K562 (cell line): ENCODE data around the gene SUPT3H. TPM values are rescaled to one million over a fixed set of nuclear protein-coding genes. Genes with fewer than 3 reads are reported as not detected.

Source experiments
- ATAC-seq: fragments of 200-7000 bp; cut with Tn5 transposase; 3 replicates; pipeline ENCODE4 v1.9.1; 2020; ENCODE audit warnings: moderate library complexity
- BruUV-seq: library from RNA; stranded (reverse); fragments of 400-500 nt; replicated peaks from 2 replicates; lab custom pipeline; 2021; lab: Mats Ljungman, UMichigan
- CTCF ChIA-PET: fragments of 300-600 bp; formaldehyde crosslinking; extraction: SDS; loops from one replicate; lab custom pipeline; 2021; ENCODE audit warnings: low intra/inter-chr PET ratio; lab: Yijun Ruan, JAX
- POLR2A ChIA-PET: fragments of 300-600, 350-650 bp; sonication (Branson Sonifier 250); formaldehyde crosslinking; extraction: SDS; loops from one replicate; lab custom pipeline; 2021; ENCODE audit warnings: antibody characterized with exemption, inconsistent platforms; lab: Yijun Ruan, JAX
- DNase-seq, 4 experiments: peaks; one replicate each; pipeline versions ENCODE4 v3.0.0 to v3.0.0-alpha.2; 2011 to 2018; ENCODE audit warnings: low spot score in 3 of 4, mixed read lengths in 3 of 4; ENCODE audit errors: extremely low read depth in 1 of 4
- FAIRE-seq: peaks from 2 replicates; lab custom pipeline; 2011; peaks lifted over from hg19 to GRCh38; lab: Jason Lieb, UNC
- H2AFZ ChIP-seq: 2 replicates; pipeline ENCODE4 v1.6.0; 2011; ENCODE audit warnings: low read depth, low read length, control low read depth, inconsistent platforms
- H3K27ac ChIP-seq: fragments of 200-600 bp; 3 replicates; pipeline ENCODE4 v1.8.0; 2011; ENCODE audit warnings: low read depth, mild to moderate bottlenecking, control low read depth, inconsistent platforms, low read length, moderate library complexity, mixed read lengths; ENCODE audit errors: extremely low read depth
- H3K27me3 ChIP-seq, 2 experiments: fragments of 300-600 bp in 1 of 2; 2 replicates in 1 of 2; 3 replicates in 1 of 2; pipeline versions ENCODE4 v1.6.0 to v1.8.0; 2011; ENCODE audit warnings: inconsistent platforms in 2 of 2, low read length in 2 of 2, mild to moderate bottlenecking in 1 of 2, mixed read lengths in 1 of 2, moderate library complexity in 1 of 2; ENCODE audit not compliant: control insufficient read depth in 2 of 2, insufficient read depth in 2 of 2
- H3K36me3 ChIP-seq: fragments of 300-600 bp; 3 replicates; pipeline ENCODE4 v1.8.0; 2011; ENCODE audit warnings: mild to moderate bottlenecking, low read length, inconsistent platforms; ENCODE audit not compliant: control insufficient read depth, insufficient read depth
- H3K4me1 ChIP-seq, 2 experiments: fragments of 200-600 bp in 1 of 2; replicated peaks in 1 of 2; 2 replicates in 1 of 2; 3 replicates in 1 of 2; pipeline versions ENCODE4 v1.5.1 to v1.8.0; 2011; ENCODE audit warnings: inconsistent platforms in 2 of 2, low read length in 2 of 2, mild to moderate bottlenecking in 1 of 2, mixed read lengths in 1 of 2, moderate library complexity in 1 of 2; ENCODE audit not compliant: control insufficient read depth in 2 of 2, insufficient read depth in 2 of 2
- H3K4me2 ChIP-seq: 2 replicates; pipeline ENCODE4 v1.6.1; 2011; ENCODE audit warnings: low read length, control low read depth, inconsistent platforms, mixed read lengths; ENCODE audit not compliant: insufficient read depth
- H3K4me3 ChIP-seq: fragments of 200-600 bp; sonication (generic), shearing (Covaris generic); 2 replicates; pipeline ENCODE4 v1.5.1; 2016; ENCODE audit warnings: control low read depth, inconsistent platforms
- H3K79me2 ChIP-seq: fragments of 200-600 bp; 3 replicates; pipeline ENCODE4 v1.8.0; 2011; ENCODE audit warnings: low read length, inconsistent platforms; ENCODE audit not compliant: control insufficient read depth, insufficient read depth
- H3K9ac ChIP-seq, 2 experiments: 2 replicates each; pipeline versions ENCODE4 v1.6.0 to v1.6.1; 2011; ENCODE audit warnings: low read depth in 2 of 2, low read length in 2 of 2, control low read depth in 1 of 2, inconsistent platforms in 1 of 2, mild to moderate bottlenecking in 1 of 2, mixed read lengths in 1 of 2; ENCODE audit not compliant: insufficient read depth in 1 of 2
- H3K9me1 ChIP-seq: one replicate; pipeline ENCODE4 v1.6.0; 2011; ENCODE audit warnings: inconsistent platforms, mild to moderate bottlenecking, low read length, moderate library complexity; ENCODE audit not compliant: control insufficient read depth, insufficient read depth
- H3K9me3 ChIP-seq: replicated peaks from 2 replicates; pipeline ENCODE4 v1.5.1; 2011; ENCODE audit warnings: low read depth, low read length, inconsistent platforms; ENCODE audit not compliant: control insufficient read depth, insufficient read depth
- H4K20me1 ChIP-seq: replicated peaks from 2 replicates; pipeline ENCODE4 v1.6.1; 2011; ENCODE audit warnings: low read length, inconsistent platforms, mixed read lengths; ENCODE audit not compliant: control insufficient read depth, insufficient read depth
- BCLAF1 ChIP-seq, 2 experiments: fragments of 450-650 bp in 1 of 2; IDR thresholded peaks; 2 replicates each; pipeline ENCODE4 v1.6.1; 2011 to 2017; ENCODE audit warnings: low read depth in 2 of 2, antibody characterized with exemption in 1 of 2, borderline replicate concordance in 1 of 2, low read length in 1 of 2, mild to moderate bottlenecking in 1 of 2, mixed read lengths in 1 of 2; ENCODE audit not compliant: control insufficient read depth in 1 of 2
- BRD4 ChIP-seq: fragments of 200-600 bp; sonication (generic); IDR thresholded peaks from 2 replicates; pipeline ENCODE4 v1.6.1; 2017; ENCODE audit warnings: inconsistent platforms
- FOSL1 ChIP-seq: fragments of 200-800 bp; sonication (Bioruptor generic); conservative IDR thresholded peaks from 2 replicates; pipeline ENCODE4 v1.6.1; 2016; ENCODE audit warnings: missing genetic modification characterization, missing compliant biosample characterization
- HDAC3 ChIP-seq: fragments of 450-650 bp; IDR thresholded peaks from 2 replicates; pipeline ENCODE4 v1.6.1; 2018; ENCODE audit warnings: borderline replicate concordance, mild to moderate bottlenecking, moderate library complexity; ENCODE audit not compliant: partially characterized antibody
- HSF4 ChIP-seq: fragments of 250-450 bp; sonication (Bioruptor Pico); IDR thresholded peaks from 2 replicates; pipeline ENCODE4 v2.1.2; 2022; ENCODE audit warnings: mild to moderate bottlenecking, moderate library complexity, borderline replicate concordance
- MCM5 ChIP-seq: fragments of 450-650 bp; IDR thresholded peaks from 2 replicates; pipeline ENCODE4 v1.6.1; 2016; ENCODE audit warnings: low read depth
- MYC ChIP-seq, 2 experiments: fragments of 250-450 bp in 1 of 2; sonication (Bioruptor Pico) in 1 of 2; IDR thresholded peaks; 2 replicates each; pipeline versions ENCODE4 v1.5.1 to v1.6.1; 2012 to 2021; ENCODE audit warnings: low read depth in 2 of 2, borderline replicate concordance in 1 of 2, improper control_type of control experiment in 1 of 2, low read length in 1 of 2, mild to moderate bottlenecking in 1 of 2, moderate library complexity in 1 of 2
- NUFIP1 ChIP-seq: fragments of 450-650 bp; IDR thresholded peaks from 2 replicates; pipeline ENCODE4 v1.6.1; 2018; ENCODE audit not compliant: partially characterized antibody
- SMAD2 ChIP-seq: fragments of 150-350 bp; IDR thresholded peaks from 2 replicates; pipeline ENCODE4 v1.6.1; 2014; ENCODE audit warnings: low read depth, mild to moderate bottlenecking, low read length
- SMARCA4 ChIP-seq: fragments of 450-650 bp; IDR thresholded peaks from 2 replicates; pipeline ENCODE4 v1.6.1; 2016
- SP1 ChIP-seq: sonication (generic); formaldehyde crosslinking; IDR thresholded peaks from 2 replicates; pipeline ENCODE4 v1.8.1; 2022; ENCODE audit warnings: mild to moderate bottlenecking, missing genetic modification reagents
- TCF7 ChIP-seq: sonication (generic); IDR thresholded peaks from 2 replicates; pipeline ENCODE4 v1.6.1; 2016; ENCODE audit warnings: antibody characterized with exemption, borderline replicate concordance
- USF1 ChIP-seq: sonication (generic); formaldehyde crosslinking; IDR thresholded peaks from 2 replicates; pipeline ENCODE4 v1.9.0; 2022; ENCODE audit warnings: mild to moderate bottlenecking, missing genetic modification reagents
- in situ Hi-C: fragments of 300-500 bp; cut with MboI; formaldehyde crosslinking; loops from 4 replicates; pipeline ENCODE4 v1.15.0; 2018; ENCODE audit warnings: inconsistent platforms, mixed read lengths
- intact Hi-C: fragments of 100-400 bp; cut with micrococcal nuclease; formaldehyde crosslinking; loops from 2 replicates; pipeline ENCODE4 v1.14.2; 2022
- polyA plus RNA-seq, 8 experiments: library from polyadenylated mRNA; depleted of rRNA in 4 of 8; stranded (reverse) in 5 of 8; unstranded in 3 of 8; fragments of >200 nt; fragmentation: Nextera tagmentation in 2 of 8; fragmentation: Illumina TruSeq in 1 of 8; extraction: Ambion mirVana in 2 of 8; extraction: Trizol in 1 of 8; gene quantifications; 2 replicates each; pipeline versions ENCODE4 v1.2.1 to v1.2.3, GENCODE V29; 2011 to 2014; ENCODE audit warnings: inconsistent platforms in 1 of 8, missing spikeins in 1 of 8
- total RNA-seq, 7 experiments: library from RNA; depleted of rRNA in 6 of 7; stranded (reverse); fragments of >200 nt in 6 of 7; fragmentation: Illumina TruSeq in 2 of 7; extraction: Trizol in 2 of 7; gene quantifications; 2 replicates each; pipeline versions ENCODE4 v1.2.1 to v1.2.3, GENCODE V29; 2011 to 2021; ENCODE audit warnings: low replicate concordance in 1 of 7
- TF ChIP-seq, protein P1 (sequence below): fragments of 250-450 bp; sonication (Bioruptor Pico); IDR thresholded peaks from 2 replicates; pipeline ENCODE4 v1.5.0; 2021; ENCODE audit warnings: mild to moderate bottlenecking, borderline replicate concordance
- TF ChIP-seq, protein P2 (sequence below): fragments of 200-400 bp; formaldehyde crosslinking; IDR thresholded peaks from 2 replicates; pipeline ENCODE4 v1.6.1; 2017; ENCODE audit warnings: mild to moderate bottlenecking, low read depth, low read length, moderate library complexity

Gene SUPT3H
- total and polyA plus RNA-seq, 9 of the 15 experiments (the other 6 are each of a cell fraction or from before 2014, with no cell fraction given): 7.2 to 16.3 (median 11.9) TPM

GRCh38 chr6:45012687-45013086 is 365.0 kb downstream of the SUPT3H start:
- ATAC-seq: no peak
- Histone ChIP-seq H3K9me1 (no peaks in the 10 kb centered on the region), H3K4me2 (no peak overlapping the region), H3K79me2 (no peaks in the 10 kb centered on the region), H3K9me3 (no peaks in the 10 kb centered on the region), H3K27me3 (no peaks in the 10 kb centered on the region), H3K36me3 (no peaks in the 10 kb centered on the region), H3K9ac (no peak overlapping the region), H2AFZ (no peak overlapping the region), H3K27ac (no peak overlapping the region), H4K20me1 (no peaks in the 10 kb centered on the region), H3K4me1 (no peaks in the 10 kb centered on the region), H3K4me3 (no peak overlapping the region)
- no peak for FAIRE-seq
- CTCF ChIA-PET: no interaction called here
- POLR2A ChIA-PET: interaction anchor here (1.6 kb wide), 1 partner anchor 12 kb away, joined by 4 read pairs; no protein-coding TSS in a partner anchor
- DNase-seq: no peak
- intact Hi-C loops (no loop called here), in situ Hi-C loops (no loop called here)
- no TSS peak for BruUV-seq
- TF ChIP-seq, protein P1, sequence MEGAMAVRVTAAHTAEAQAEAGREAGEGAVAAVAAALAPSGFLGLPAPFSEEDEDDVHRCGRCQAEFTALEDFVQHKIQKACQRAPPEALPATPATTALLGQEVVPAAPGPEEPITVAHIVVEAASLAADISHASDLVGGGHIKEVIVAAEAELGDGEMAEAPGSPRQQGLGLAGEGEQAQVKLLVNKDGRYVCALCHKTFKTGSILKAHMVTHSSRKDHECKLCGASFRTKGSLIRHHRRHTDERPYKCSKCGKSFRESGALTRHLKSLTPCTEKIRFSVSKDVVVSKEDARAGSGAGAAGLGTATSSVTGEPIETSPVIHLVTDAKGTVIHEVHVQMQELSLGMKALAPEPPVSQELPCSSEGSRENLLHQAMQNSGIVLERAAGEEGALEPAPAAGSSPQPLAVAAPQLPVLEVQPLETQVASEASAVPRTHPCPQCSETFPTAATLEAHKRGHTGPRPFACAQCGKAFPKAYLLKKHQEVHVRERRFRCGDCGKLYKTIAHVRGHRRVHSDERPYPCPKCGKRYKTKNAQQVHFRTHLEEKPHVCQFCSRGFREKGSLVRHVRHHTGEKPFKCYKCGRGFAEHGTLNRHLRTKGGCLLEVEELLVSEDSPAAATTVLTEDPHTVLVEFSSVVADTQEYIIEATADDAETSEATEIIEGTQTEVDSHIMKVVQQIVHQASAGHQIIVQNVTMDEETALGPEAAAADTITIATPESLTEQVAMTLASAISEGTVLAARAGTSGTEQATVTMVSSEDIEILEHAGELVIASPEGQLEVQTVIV (CRISPR knock-in tag): no peak
- TF ChIP-seq TCF7 (no peak), SP1 (no peak), SMAD2 (no peak), SMARCA4 (no peak), BRD4 (no peak), HSF4 (CRISPR knock-in tag) (no peak), NUFIP1 (no peak), USF1 (CRISPR knock-in tag) (no peak), HDAC3 (no peak), FOSL1 (tag) (no peak), MCM5 (no peak), BCLAF1 (IDR thresholded peaks at IDR 0.05; ENCODE audit: borderline replicate concordance in 1 of 2, control insufficient read depth in 1 of 2, low read depth in 2 of 2, low read length in 1 of 2) (no peak), MYC (IDR thresholded peaks at IDR 0.05; ENCODE audit: low read depth, low read length) (no peak), MYC (CRISPR knock-in tag; IDR thresholded peaks at IDR 0.05; ENCODE audit: borderline replicate concordance, low read depth) (no peak)
- TF ChIP-seq, protein P2, sequence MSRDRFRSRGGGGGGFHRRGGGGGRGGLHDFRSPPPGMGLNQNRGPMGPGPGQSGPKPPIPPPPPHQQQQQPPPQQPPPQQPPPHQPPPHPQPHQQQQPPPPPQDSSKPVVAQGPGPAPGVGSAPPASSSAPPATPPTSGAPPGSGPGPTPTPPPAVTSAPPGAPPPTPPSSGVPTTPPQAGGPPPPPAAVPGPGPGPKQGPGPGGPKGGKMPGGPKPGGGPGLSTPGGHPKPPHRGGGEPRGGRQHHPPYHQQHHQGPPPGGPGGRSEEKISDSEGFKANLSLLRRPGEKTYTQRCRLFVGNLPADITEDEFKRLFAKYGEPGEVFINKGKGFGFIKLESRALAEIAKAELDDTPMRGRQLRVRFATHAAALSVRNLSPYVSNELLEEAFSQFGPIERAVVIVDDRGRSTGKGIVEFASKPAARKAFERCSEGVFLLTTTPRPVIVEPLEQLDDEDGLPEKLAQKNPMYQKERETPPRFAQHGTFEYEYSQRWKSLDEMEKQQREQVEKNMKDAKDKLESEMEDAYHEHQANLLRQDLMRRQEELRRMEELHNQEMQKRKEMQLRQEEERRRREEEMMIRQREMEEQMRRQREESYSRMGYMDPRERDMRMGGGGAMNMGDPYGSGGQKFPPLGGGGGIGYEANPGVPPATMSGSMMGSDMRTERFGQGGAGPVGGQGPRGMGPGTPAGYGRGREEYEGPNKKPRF: no peak
